Measurements from ENCODE around the gene CES5A.
"Not testable (repeated sequence)": the region's sequence is repeated elsewhere in the genome, so short reads cannot be mapped to it uniquely, and the experiment has no call there.

The CES5A gene, protein sequence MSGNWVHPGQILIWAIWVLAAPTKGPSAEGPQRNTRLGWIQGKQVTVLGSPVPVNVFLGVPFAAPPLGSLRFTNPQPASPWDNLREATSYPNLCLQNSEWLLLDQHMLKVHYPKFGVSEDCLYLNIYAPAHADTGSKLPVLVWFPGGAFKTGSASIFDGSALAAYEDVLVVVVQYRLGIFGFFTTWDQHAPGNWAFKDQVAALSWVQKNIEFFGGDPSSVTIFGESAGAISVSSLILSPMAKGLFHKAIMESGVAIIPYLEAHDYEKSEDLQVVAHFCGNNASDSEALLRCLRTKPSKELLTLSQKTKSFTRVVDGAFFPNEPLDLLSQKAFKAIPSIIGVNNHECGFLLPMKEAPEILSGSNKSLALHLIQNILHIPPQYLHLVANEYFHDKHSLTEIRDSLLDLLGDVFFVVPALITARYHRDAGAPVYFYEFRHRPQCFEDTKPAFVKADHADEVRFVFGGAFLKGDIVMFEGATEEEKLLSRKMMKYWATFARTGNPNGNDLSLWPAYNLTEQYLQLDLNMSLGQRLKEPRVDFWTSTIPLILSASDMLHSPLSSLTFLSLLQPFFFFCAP

DNA sequence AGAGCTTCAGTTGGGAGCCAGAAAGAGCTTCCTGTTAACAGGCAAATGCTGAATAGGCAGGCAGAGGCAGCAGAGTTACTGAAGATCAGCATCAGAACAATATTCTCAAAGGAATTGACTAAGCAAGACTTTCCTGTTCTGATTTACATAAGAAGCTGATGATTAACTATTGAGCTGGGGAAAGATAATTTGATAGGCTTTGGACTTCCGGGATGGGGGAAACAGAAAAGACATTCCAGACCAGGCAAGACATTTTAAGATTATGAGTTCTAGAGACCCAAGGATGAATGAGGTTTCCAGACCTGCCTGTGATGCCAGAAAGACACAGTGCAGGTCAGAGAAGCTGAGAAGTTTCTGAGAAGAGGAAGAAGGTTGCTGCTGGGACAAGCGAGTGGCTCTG is at the start of gene CES5A:
TSS of gene CES5A (minus strand) at position 101 of the 400 bp plus-strand sequence. CDS start 152 bp downstream, outside the sequence.
- DNase-seq, result no peak

DNA sequence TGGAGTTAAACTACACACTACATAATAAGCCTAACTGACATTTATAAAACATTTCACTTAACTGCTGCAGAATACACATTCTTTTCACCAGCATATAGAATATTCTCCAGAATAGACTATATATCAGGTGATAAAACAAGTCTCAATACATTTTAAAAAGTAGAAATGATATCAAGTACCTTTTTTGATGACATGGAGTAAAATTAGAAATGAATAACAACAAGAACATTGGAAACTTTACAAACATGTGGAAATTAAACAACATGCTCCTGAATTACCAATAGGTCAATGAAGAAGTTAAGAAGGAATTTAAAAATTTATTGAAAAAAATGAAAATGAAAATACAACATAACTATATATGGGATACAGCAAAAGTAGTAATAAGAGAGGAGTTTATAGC is 47.5 kb upstream of the CES5A start:
- DNase-seq, result no peak

DNA sequence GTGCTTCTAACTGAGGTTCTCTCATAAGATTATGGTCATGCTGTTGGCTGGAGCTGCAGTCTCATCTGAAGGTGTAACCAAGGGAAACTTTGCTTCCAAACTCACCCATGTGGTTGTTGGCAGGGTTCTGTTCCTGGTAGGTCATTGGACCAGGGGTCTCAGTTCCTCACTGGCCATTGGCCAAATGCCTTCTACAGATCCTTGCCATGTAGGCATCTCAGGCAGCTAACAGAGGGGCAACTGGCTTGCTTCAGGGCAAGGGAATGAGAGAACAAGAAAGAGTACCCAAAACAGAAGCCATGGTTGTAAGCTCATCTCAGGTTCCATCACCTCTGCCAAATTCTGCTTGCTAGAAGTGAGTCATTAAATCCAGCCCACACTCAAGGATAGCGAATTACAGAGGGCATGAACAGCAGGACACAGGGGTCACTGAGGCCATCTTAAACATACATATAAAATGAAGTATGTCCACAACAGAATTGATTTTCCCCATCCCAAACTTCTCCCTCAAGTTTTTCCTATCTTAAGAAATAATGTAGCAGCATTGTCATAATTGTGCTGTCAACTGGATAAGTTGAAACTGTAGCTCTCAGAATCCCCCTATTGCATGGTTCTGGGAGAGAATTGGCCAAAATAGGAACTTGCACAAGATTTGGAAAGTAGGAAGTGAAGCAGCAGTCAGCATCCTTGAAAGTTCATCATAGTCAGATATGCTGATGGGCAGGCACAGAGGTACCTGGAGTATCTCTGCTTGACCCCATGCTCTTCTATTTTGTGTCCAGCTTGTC is 42.4 kb upstream of the CES5A start:
- DNase-seq, result no peak

DNA sequence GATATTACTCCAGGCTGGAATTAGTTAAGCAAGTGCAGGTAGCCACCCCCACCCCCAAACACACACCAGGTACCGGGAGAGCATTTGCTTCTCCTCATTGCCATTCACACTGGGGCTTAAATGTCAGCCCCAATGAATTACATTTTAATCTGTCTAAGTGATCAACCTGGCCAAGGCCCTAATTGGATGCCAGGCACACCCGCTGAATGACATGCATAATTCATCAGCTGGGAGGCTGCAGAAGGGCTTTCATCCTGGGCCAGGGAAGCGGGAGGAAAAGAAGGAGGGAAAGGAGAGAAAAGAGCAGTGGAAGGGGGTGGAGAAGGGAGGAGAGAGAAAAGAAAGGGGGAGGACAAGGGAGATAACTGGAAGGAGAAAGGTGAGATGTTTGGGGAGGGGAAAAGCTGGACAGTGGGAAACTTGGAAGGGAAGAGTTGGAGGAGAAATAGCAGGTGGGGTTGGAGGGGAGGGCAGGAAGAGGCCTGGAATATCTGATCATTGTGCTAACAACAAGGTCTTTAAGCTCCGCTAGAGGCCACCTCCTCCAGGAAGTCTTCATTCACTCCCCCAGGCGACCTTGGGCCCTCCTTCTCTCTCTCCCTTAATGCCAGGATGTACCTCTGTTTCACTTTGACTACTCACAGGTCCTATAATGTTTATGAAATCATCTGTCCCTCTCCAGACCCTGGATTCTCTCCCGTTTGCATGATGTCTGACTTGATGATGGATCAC is 40.1 kb upstream of the CES5A start:
- DNase-seq, result no peak

DNA sequence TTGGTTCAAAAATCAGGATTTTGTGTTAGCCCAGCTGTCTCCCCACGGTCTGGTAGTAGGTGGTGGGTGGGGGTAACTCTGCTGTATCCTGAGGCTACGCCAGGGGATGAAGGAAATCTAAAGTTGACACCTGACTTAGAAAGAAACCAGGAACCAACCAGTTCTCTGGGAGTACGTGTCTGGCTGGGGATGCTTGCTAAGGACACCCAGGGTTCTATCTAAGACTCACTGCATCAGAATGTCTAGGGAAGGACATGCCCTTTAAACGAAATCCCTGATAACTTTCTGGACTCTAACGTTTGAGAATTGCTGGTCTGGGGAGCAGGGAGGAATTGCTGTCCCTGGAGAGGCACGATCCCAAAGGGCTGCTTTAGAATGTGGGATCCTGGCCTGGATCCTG is 39.2 kb upstream of the CES5A start:
- no peak for DNase-seq

DNA sequence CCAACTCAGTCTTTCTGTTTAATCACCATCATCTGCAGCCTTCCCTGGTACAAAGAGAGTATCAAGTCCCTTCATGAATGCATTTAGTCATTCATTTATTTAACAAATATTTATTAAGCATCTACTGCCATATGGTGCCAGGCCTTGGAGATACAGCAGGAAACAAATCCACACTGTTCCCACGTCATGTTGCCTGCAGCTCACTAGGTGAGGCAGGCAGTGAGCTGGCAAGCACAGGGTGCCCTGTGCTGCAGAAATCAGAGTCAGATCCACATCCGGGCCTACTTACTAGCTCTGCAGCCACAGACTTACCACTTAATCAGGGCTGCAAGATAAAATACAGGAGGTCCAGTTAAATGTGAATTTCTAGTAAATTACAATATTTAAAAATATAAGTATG is 38.5 kb upstream of the CES5A start:
- no peak for DNase-seq

DNA sequence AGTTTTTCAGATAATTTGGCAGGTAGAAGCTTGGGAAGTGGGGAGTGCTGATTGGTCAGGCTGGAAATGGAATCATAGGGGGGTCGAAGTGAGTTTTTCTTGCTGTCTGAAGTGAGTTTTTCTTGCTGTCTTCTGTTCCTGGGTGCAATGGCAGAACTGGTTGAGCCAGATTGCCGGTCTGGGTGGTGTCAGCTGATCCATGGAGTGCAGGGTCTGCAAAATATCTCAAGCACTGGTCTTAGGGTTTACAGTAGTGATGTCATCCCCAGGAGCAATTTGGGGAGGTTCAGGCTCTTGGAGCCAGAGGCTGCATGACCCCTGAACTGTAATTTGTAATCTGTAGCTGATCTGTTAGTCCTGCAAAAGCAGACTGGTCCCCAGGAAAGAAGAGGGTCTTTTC is 37.9 kb upstream of the CES5A start:
- not testable (repeated sequence) for DNase-seq

DNA sequence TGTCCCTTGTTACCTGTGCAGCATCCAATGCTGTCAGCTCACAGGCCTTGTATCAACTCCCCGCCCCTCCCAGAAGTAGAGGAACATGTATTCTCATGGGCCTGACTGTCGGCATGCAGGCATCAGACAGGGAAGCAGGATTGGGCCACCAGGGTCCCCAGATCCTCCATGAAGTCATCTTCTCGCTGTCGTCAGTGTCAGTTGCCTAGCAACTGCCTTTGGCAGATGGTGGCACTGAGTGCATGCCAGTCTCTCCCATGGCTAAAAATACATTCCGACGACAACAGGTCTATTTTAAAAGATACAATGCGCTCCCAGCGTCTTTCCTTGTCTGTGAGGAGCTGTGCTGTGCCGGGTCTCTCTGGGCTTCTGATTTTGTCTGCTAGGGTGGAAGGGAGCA is 36.8 kb upstream of the CES5A start:
- no peak for DNase-seq

DNA sequence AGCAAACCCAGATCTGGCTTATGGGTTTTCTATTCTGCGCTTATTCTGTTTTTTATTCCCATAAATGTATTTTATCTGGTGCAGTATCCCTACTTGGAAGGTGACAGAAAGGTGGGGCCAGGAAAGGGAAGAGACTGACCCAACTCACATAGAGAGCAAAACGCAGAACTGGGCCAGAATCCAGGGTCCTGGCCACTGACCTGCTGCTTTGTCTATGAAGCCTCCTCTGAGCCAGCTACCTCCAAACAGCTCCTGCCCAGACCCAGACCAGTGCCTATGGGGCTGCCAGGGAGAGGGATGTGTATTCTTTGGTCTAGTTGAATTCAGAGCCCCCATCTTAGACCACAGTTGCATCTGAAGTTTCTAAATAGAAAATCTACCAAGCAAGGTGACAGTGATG is 36.4 kb upstream of the CES5A start:
- no peak for DNase-seq

DNA sequence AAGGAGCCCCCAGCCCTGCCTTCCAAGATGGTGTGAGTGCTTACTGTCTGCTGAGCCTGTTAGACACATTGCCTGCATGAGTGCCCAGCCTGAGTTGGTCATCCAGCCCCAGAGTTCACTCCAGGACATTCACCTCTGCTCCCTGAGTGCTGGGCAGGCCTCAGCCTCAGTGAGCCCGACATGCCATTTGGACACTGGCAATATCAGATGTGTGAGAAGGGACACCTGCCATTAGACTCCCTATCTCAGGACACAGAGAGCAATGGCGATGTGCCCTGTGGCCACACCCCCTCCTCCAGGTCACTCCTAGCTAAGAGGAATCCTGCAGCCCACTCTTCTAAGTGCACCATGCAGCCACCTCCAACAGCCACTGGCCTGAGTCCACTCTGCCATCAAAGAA is 34.7 kb upstream of the CES5A start:
- DNase-seq, result no peak

DNA sequence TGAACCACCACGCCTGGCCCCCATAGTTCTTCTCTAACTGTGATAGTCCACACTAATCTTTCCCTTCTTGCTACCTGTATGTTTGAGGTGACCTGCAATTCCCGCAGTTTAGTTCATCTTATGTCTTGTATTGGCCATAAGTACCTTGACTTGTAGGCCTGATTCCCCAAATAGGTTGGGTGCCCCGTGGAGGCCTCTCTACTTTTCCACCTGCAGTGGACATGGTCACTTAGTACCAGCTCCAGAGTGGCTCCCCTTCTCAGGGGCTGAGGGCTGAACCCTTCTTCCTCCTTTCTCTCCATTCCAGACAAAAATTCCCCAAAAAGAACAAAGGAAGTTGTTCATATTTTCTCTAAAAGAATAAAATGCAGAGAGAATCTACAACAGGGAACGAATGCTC is 33.5 kb upstream of the CES5A start:
- no peak for DNase-seq

DNA sequence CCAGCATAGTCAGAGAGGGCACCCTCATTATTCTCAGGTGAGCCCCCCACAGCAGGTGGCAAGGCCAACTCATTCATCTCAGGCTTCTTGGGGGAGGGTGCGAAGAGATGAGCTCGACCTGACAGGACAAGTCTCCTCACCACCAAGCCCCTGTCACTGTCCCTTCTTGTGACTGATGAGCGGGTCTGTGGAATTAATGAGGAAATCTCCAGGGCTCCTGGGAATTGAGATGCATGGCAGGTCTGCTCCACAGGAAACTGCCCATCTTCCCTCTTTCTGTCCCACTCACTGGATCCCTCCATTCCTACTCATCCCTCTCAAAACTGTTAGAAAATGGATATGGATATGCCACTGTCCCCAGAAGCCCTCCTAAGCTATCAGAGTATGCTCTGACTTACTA is 32.5 kb upstream of the CES5A start:
- DNase-seq, result no peak

DNA sequence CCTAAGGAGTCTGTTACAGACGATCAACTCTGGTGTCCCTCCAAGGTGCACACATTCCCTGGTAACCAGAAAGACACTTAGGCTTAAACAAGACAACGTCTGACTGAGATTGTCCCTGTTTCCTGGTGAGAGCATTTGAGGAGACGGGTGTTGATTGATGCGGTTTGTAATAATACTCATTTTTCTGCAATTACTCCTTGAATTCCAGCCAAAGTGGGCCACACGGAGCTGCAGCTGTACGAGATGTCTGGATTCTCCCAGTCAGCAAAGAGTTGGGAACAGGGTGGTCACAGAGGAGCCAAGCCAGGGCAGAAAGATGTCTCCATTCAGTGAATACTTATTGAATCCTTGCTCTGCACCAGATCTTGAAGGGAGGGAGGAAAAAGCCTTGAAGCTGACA is 30.9 kb upstream of the CES5A start:
- no peak for DNase-seq

DNA sequence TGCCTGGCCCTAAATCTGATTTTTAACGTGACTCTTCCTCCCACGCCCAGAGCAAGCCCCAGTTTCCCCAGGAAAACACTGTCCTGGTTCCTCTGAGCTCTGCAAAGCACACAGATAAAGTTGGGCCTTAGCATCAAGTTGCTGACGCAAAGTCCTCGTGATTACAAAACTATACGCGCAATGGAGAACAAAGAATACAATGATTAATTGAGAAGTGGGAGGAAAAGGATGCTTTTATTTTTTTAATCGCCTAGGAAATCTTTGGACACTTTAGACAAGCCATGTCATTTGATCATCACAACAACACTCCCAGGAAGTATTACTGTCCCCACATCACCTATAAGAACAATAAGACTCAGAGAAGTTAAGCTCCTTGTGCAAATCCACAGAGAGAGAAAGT is 30.5 kb upstream of the CES5A start:
- no peak for DNase-seq

DNA sequence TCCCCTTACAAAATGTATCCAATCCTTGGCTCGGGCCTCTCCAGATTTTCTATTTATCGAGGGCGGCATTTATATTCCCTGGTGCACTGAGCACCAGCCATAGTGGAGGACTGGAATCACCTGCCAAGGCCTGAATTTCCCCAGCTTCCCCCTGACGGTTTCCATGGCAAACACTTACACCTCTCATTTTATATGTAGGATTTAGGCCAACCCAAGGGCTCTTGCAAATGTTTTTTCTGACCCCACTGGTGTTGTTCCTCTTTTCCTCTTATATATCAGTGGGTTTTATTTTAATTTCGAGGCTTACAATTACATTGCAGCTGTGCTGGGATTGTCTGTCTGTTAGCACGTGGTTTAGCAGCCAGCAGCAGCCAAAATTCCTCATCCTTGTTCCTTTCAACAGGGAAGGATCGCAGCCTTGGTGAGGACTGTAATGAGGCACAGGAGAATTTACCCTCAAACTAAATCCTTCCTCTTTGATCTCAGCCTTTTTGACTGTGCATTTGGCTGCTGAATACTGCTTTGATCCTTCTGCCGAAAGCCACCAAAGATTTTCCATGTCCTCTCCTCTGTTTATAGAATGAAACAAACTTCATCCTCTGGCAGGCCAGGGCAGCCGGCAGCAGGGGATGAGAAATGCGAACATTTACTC is 26.5 kb upstream of the CES5A start:
- DNase-seq, result no peak

DNA sequence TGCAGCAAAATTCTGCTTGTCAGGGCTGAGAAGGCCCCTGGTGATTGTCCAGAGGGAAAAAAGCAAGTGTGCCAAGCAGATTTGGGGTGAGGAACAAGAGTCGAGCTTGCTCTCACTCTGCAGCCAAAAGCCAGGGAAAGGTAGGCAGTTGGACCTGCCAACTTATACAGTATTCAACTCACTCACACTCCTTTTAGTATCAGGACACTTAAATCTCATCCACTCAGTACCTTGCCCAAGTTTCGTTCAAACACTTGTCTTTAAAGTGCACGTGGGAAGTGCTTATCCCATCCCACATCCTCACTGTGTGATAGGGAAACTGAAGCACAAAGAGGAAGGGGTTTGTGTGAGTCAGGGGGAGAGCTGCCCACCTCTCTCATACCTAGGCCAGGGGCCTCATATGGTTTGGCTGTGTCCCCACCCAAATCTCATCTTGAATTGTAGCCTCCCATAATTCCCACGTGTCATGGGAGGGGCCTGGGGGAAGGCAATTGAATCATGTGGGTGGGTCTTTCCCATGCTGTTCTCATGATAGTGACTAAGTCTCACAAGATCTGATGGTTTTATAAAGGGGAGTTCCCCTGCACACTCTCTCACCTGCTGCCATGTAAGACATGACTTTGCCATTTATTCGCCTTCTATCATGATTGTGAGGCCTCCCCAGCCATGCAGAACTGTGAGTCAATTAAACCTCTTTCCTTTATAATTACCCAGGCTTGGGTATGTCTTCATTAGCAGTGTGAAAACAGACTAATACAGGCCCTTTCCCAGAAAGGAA is 25.6 kb upstream of the CES5A start:
- no peak for DNase-seq

DNA sequence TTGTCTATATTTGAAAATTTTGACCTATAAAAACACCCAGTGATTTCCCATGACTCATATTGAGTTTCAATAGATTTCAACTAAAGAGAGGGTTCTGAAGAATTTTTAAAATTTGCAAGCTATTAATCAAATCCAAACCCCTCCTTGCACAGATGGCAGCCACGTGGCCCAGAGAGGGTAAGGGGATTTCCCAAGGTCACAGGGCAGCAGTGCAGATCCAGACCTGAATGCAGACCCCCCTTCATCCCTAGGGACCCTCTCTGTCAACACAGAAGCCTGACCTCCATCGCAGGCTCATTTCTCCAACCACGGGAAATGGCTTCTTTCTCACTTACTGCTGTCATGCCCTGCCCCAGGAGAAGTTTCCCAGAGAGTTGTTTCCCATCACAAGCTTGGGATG is 24.7 kb upstream of the CES5A start:
- DNase-seq, result no peak

DNA sequence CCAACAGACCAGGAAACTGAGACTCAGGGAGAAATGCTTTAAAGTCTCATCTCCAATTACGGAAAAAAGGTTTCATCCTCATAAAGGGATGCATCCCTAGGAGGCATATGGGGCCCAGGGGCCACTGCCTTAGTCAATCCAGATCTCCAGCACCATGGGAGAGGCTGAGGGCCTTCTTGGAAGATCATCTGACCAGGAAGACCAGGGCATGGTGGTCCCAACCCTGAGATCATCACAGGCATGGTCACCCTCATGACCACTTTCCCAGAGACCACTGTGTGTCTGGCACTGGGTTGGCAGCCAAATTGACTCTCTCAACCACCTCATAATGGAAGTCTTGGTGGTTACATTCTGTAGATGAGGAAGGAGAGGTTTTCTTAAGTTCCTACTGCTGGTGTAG is 23.4 kb upstream of the CES5A start:
- no peak for DNase-seq

DNA sequence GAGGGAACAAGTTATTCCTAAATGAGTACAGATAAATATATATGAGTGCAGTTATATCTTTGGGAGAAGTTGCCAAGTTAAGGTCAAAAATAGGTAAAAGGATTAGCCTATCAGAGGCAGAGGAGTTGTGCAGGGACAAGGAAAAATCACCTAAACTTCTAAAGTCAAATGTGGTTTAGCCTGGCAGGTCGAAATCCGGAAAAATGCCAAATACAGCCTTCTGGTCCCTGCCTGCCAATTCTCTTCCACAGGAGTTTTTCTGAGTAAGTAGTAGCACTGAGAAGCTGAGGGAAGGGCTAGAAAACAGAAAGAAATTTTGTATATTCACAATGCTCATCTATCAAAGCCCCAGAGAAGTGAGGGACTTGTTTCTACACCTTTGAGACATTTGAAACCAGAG is 17.6 kb upstream of the CES5A start:
- DNase-seq, result no peak

DNA sequence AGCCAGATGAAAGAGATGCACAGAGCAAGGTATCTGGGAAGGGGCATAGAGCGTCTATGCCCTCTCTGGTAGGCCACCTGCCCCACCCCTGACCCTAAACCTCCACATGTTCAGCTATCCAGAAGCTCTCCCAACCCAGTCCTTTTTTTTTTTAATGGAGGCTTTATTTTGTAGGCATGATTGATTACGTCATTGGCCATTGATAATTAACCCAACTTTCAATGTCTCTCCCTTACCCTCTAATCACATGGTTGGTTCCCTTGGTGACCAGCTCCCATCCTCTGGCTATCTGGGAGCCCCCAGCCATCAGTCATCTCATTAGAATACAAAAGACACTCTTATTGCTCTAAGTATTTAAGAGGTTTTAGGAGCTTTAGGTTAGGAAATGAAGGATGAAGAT is 14.3 kb upstream of the CES5A start:
- DNase-seq, result no peak

DNA sequence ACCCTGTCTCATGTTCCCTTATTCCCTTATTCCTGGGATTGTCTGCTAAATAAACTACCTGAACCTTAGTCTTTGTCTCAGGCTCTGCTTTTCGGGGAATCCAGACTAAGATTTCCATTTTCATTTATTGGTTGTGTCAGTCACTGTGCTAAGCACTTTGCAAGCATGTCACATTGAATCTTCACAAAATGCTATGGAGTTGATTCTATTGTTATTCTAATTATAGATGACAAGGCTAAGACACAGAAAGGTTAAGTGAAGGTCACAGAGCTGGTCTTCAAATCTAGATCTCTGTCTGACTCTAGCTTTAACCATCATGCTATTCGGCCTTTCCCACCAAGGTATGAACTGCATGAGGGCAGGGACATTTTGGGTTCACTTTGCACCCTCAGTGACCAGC is 13.4 kb upstream of the CES5A start:
- no peak for DNase-seq

DNA sequence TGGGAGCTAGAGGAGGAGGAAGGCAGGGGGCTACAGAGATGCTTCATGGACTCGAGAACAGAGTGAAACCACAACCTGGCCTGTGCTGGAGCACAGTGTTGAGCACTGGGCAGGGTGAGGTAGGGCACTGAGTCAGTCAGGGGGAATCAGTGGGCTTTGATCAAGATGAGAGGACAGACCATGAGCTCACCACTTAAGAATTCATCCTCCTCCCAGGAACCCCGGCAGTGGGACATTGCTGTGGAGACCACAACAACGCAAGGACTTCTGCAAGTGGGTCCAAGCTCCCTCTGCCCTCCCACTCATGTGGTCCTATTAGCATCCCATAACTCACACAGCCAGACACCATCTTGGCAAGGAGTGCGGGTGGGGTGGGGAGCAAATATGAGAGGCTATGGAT is 1.7 kb upstream of the CES5A start:
- DNase-seq, result no peak
